Bone marrow (tissue), 2 donors: ENCODE results near the gene MVD.

ENCODE experiments used
- DNase-seq, 2 donors: peaks; one replicate each; lab custom pipeline; 2025; lab: John Stamatoyannopoulos, UW

MVD gene

DNA sequence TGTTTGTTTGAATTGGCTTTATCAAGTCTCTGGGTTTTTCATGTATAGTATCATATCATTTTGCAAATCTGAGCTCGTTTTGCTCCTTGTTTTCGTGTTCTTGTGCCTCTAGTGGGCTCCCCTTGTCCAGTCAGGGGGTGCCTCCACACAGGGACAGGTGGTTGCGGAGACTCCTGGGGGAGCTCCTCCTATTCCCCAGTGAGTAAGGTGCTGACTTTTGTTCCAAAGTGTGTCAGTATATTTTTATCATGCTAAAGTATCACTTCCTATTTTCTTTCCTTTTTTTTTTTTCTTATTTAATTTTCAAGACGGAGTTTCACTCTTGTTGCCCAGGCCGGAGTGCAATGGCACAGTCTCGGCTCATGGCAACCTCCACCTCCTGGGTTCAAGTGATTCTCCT, 54.8 kb downstream of the MVD start:
- no peak for DNase-seq

- no peak for DNase-seq
These were observed 56.6 kb downstream of the MVD start for GRCh38 chr16:88606148-88606757.

DNA sequence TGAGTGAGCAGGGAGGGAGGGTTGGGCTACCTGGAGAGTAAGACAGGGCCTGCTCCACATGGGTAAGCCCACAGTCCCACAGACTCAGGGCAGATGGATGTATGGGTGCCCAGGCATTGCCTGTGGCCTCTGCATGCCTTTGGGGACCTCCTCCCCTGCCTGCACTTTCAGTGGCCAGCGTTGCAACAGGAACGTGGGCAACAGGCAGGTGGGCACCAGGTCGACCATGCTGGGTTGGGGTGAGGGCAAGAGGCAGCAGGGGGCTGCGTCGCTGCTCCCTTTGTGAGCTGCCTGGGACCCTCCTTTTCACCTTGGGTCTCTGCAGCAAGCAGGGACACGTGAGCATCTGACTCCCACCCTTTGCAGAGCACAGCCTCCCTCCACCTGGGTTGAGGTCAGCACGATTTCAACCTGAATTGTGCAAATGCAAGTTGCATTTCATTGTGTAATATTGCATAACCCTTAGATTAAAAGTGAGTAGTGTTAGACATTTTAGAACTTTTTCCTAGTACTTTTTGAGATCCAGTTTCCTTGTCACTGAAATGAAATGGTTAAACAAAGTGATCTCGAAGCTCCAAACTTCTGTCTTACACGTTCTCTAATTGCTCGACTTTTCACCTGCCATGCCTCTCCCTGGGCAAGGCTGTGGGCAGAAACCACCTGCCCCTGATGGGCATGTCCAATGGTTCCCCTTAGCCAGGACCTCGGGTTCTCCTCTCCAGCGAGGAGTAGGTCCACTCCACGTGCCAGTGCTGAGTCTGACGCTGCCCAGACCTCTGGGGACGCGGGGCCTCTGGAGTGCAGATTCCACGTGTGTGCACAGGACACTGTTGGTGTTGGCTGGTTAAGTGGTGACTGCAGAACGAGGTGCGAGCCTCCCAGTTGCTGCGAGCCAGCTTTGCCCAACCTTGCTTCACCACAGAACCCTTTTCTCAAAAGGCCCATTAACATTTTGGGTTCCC, 57.4 kb downstream of the MVD start:
- DNase-seq: no peak

GRCh38 chr16:88602091-88602490, 60.8 kb downstream of the MVD start:
- DNase-seq: no peak
